COLO829 (cell line): Measurements from ENCODE around the gene CLEC19A.
"Not testable (repeated sequence)": the region's sequence is repeated elsewhere in the genome, so short reads cannot be mapped to it uniquely, and the experiment has no call there.

Source experiments
- DNase-seq: peaks from one replicate; pipeline ENCODE4 v3.0.0; 2012; ENCODE audit warnings: low spot score

CLEC19A gene

DNA sequence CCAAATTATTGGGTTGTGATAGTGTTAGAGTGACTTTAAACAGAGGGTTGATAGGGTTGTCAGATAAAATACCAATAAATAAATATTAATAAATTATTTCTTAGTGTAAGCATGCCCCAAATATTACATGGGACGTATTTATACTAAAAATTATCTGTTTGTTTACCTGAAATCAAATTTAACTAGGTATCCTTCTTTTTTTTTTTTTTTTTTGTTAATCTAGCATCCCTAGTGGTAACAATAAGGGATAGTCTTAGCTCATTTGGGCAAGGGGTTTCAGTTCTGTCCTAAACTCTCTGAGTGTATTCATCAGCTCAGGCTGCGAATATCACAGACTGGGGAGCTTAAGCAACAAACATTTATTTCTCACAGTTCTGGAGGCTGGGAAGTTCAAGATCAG lies 1.3 kb downstream of the CLEC19A start:
- no peak for DNase-seq

GRCh38 chr16:19287241-19287640 lies 1.7 kb downstream of the CLEC19A start:
- DNase-seq, result no peak

GRCh38 chr16:19288872-19289799 lies 3.6 kb downstream of the CLEC19A start:
- no peak for DNase-seq

DNA sequence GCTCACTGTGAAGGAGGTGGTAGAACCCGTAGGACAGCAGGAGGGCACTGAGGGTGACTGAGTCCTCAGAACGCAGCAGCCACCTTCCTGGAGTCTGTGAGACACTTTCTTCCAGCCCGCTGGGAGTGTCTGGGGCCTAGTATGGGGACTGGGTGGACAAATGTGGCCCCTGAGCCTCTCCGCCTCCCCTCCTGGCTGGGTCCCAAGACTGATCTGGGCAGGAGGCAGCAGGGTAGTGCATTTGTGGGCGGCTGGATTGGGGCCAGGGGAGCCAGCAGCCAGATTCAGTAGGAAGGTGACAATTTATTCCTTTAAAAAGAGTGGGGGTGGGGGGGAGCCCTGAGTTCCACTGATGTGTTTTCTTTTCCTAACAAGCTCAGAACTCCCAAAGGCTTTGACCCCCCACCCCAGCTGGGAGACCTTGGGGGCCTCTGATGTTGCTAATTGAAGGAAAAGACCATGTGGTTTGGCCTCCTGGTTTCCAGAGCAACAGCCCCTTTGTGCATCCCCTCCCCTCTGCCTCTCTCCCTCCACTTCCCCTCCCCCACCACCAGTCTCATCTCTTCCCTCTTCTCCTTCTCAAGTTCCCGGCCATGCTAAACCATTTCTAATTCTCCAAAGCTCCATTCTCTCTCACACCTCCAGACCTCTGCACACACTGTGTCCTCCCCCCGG lies 4.4 kb downstream of the CLEC19A start:
- DNase-seq, result no peak

- no peak for DNase-seq
Observed at GRCh38 chr16:19290860-19291259, 5.3 kb downstream of the CLEC19A start.

- peak; percentile 58 for DNase-seq
Observed at GRCh38 chr16:19291475-19291874, 5.9 kb downstream of the CLEC19A start.

DNA sequence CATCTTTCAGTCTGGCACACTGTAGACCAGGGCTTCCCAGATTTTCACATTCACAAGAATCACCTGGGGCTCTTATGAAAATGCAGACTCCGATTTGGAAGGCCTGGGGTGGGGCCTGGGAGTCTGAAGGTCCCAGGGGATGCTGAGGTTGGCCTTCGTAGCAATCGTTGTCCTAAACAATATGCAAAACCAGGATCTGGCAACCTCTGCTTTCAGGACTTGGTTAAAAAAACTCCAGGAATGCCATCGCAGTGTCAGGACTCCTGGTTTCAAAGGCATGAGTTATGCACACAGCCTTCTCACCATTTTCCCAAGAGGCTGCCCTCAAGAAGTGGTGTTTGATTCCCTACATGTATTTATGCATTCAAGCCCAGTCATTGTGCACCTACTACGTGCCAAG lies 6.7 kb downstream of the CLEC19A start:
- no peak for DNase-seq

DNA sequence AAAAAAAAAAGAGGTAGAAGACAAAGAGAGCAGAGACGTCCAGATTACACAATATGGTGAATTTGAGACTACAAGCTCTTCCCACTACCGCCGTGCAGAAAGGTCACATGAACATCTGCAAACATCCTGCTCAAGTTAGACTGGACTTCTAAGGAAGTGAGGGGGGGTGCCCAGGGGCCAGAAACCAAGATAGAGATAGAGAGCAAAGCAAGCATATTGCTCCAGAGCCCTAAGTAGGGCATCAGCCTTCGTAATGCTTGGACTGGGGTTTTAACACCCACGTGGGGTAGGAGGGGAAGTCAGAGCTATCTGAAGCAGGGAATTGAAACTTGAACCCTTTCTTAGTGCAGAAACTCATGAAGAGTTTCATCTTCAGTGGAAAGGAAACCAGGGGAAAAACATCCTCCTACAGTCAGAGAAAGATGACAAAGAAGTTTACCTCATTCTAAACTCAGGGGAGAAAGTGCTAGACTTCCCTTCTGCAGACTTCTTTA lies 8.7 kb downstream of the CLEC19A start:
- no peak for DNase-seq

GRCh38 chr16:19295393-19295792 lies 9.9 kb downstream of the CLEC19A start:
- no peak for DNase-seq

- no peak for DNase-seq
Observed at GRCh38 chr16:19297454-19297853, 11.9 kb downstream of the CLEC19A start.

DNA sequence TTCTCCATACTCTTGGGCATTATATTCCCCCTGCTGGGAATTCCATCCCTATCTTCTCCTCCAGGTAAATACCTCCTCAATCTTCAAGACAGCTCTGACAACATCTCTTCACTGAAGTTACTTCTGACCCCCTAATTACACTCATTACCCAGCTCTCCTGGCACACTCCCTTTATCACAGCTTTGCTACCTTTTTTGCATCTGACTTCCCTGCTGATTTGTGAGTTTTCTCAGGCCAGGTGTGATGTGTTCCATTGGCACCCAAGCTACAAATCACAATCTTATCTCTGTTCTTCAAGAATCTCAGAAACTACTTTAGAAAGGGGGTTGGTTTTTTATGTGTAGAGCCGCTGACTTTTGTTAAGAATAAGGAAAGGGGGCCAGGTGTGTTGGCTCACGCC lies 14.0 kb downstream of the CLEC19A start:
- DNase-seq, result no peak

DNA sequence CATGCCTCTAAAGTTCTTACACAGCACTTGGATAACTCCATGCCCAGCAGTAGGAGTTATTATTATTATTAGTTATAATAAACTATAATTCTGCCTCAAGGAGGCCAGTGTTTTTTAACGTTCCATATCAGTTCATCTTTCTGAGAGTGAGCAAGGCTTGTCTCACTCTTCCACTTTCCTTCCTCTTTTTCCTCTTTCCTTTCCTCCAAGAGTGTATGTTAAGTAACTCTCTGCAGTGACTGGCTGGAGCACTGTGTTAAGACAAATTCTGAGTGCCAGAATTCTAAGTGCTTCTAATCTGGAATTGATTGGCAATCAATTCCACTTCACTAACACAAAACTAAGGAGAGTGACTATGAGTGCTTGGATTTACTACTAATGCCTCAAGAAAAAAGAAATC lies 16.4 kb downstream of the CLEC19A start:
- DNase-seq, result no peak

DNA sequence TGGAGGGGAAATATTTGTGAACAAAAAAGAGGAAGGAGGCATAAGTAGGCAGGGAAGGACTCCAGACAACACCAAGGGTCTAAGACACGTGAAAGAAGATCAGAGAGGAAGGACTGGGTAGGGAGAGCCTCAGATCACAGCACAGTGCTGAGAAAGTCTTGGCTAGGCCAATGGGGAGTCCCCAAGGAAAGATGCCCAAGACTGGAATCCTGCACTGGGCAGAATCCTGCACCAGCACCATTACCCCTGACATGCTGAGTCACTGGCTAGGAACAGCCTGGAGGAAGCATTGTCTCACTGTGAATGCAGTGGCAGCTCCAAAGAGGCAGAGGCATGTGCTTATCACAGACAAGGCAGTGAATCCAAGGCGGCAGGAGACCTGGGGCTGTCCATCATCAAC lies 19.2 kb downstream of the CLEC19A start:
- DNase-seq, result no peak

DNA sequence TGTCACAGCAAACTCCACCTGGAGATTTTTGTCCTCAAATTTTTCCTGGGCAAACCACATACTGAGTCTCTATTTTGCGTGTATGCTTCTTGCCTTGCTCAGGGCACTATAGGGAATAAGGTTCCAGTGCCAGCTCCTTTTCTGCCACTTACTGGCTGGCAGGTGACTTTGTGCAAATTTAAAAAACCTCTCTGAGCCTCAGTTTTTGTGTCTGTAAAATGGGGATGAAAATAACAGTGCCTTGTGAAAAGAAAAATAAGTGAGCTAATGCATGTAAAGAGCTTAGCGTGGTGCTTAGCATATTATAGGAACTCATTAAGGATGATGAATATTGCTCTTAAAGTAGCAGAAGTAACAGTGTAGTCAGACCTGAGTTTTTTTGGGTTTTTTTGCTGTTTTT lies 19.9 kb downstream of the CLEC19A start:
- DNase-seq, result no peak

DNA sequence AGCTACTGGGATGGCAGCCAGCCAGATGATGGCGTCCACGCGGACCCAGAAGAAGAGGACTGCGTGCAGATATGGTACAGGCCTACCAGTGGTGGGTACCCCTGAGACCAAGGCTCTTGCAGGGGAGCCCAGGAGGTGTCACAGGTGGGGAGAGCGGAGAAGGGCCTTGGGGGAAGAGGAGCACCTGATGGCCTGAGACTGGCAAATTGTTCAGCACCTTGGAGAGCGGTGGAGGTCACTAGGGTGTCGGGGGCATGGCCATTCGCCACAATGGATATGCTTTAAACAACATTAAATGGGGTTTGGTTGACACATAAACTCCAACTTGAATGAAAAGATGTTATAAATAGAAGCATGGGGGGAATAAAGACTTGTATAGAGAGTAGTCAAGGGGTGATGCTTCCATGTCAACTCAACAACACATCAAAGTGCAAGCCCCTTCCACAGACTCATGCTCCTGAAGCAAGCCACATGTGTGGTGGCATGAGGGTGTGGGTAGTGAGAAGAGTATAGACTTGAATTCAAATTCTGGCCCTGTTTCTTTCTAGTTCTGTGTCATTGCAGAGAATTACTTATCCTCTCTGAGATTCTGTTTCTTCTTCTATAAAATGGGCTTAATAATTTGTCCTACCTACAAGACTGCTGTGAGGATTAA lies 22.2 kb downstream of the CLEC19A start:
- DNase-seq, result no peak

- no peak for DNase-seq
Observed at GRCh38 chr16:19308392-19308791, 22.9 kb downstream of the CLEC19A start.

- no peak for DNase-seq
Observed at GRCh38 chr16:19309178-19309577, 23.6 kb downstream of the CLEC19A start.

DNA sequence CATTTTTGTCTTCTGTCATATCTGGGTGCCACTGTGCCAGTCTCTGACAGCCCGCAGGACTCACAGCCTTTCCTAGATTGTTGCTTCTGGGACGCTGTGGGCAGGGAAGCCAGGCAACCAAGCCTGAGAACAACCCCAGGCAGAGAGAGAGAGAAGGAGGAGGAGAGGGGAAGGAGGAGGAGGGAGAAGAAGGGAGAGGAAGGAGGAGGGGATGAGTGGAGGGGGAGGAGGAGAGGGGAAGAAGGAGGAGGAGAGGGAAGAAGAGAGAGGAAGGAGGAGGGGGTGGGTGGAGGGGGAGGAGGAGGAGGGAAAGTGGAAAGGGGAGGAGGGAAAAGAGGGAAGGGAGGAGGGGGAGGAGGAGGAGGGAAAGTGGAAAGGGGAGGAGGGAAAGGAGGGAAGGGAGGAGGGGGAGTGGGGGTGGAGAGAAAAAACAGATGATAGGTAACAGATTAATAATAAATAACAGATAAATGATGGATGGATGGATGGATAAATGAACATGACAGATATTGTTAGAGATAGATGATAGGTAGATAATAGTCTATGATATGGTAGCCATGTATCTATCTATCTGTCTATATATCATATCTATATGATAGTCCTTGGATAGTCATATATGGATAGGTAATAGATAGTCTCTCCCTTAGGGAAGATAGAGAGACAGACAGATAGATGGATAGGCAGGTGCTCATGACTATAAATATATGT lies 29.3 kb downstream of the CLEC19A start:
- no peak for DNase-seq

- DNase-seq, result no peak
Observed at GRCh38 chr16:19315889-19316433, 30.4 kb downstream of the CLEC19A start.

DNA sequence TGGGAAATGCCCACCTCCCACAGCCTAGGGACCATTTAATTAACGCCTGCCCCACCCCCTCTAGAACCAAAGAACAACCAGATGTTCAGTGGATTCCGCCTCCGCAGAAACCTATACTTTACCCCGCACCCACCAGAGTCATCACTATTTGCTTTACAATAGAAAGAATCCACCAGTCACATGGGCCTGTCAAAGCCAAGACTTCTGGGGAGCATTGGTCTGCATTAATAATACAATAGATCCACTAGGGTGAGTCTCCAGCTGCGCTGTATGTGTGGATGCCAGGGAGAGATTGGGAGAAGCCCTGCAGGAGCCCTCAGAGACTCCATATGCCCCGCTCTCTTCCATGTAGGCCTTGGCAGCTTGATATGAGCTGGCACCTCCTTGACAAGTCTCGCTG lies 31.3 kb downstream of the CLEC19A start:
- no peak for DNase-seq

DNA sequence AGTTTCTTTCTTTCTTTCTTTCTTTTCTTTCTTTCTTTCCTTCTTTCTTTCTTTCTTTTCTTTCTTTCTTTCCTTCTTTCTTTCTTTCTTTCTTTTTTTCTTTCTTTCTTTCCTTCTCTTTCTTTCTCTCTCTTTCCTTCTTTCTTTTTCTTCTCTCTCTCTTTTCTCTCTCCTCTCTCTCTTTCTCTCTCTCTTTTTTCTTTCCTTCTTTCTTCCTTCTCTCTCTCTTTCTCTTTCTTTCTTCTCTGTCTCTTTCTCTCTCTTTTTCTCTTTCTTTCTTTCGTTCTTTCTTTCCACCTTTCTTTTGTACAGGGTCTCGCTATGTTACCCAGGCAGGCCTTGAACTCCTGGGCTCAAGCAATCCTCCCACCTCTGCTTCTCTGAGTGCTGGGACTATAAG lies 35.7 kb downstream of the CLEC19A start:
- not testable (repeated sequence) for DNase-seq

DNA sequence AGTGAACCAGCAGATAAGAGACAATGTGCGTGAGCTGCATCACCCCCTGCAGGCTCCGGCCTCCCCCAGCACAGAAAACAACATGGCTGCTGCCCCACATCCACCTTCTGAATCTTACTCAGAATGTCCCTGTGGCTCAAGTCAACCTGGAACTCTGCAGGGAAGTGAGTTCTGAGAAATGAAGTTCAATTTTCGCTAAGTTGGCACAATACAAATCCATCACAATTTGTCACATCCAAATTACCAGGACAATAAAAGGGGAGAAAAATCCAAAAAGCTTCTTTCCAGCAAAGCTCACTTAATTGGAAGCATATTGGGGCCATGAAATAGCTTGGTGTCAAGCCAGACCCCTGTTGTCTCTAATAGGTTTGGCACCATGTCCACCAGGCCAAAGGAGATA lies 38.1 kb downstream of the CLEC19A start:
- DNase-seq, result no peak
